MM.1S (cell line): ENCODE data around the gene MS4A1.

Source experiments
- DNase-seq: peaks from one replicate; pipeline ENCODE4 v3.0.0-alpha.2; 2015
- H2AFZ ChIP-seq: fragments of 300-600 bp; sonication (generic); 2 replicates; pipeline ENCODE4 v1.6.0; 2016; ENCODE audit warnings: antibody characterized with exemption, low read length
- H3F3A ChIP-seq: fragments of 300-600 bp; sonication (generic); 2 replicates; pipeline ENCODE4 v1.6.1; 2016; ENCODE audit warnings: mild to moderate bottlenecking, antibody characterized with exemption, low read length, moderate library complexity, mixed read lengths; ENCODE audit not compliant: insufficient read depth
- H3K27ac ChIP-seq: fragments of 300-600 bp; sonication (generic); 2 replicates; pipeline ENCODE4 v1.5.1; 2016; ENCODE audit warnings: mild to moderate bottlenecking, low read length
- H3K27me3 ChIP-seq: fragments of 300-600 bp; sonication (generic); replicated peaks from 2 replicates; pipeline ENCODE4 v1.6.0; 2016; ENCODE audit warnings: low read length; ENCODE audit not compliant: insufficient read depth
- H3K36me3 ChIP-seq: fragments of 300-600 bp; sonication (generic); replicated peaks from 2 replicates; pipeline ENCODE4 v1.6.1; 2016; ENCODE audit warnings: mild to moderate bottlenecking, low read length, mixed read lengths; ENCODE audit not compliant: insufficient read depth
- H3K4me1 ChIP-seq: fragments of 300-600 bp; sonication (generic); 2 replicates; pipeline ENCODE4 v1.6.1; 2016; ENCODE audit warnings: low read length, mixed read lengths
- H3K4me2 ChIP-seq: fragments of 300-600 bp; sonication (generic); 2 replicates; pipeline ENCODE4 v1.6.0; 2016; ENCODE audit warnings: low read depth, low read length
- H3K4me3 ChIP-seq: fragments of 300-600 bp; sonication (generic); 2 replicates; pipeline ENCODE4 v1.5.1; 2016; ENCODE audit warnings: low read length, mixed read lengths
- H3K79me2 ChIP-seq: fragments of 300-600 bp; sonication (generic); 2 replicates; pipeline ENCODE4 v1.6.1; 2016; ENCODE audit warnings: mixed run types, low read length, mixed read lengths
- H3K9ac ChIP-seq: fragments of 300-600 bp; sonication (generic); 2 replicates; pipeline ENCODE4 v1.6.1; 2016; ENCODE audit warnings: low read length, mixed read lengths
- H3K9me2 ChIP-seq: fragments of 300-600 bp; sonication (generic); replicated peaks from 2 replicates; pipeline ENCODE4 v1.6.1; 2016; ENCODE audit warnings: mild to moderate bottlenecking, low read length, mixed read lengths; ENCODE audit not compliant: insufficient read depth
- H3K9me3 ChIP-seq: fragments of 300-600 bp; sonication (generic); replicated peaks from 2 replicates; pipeline ENCODE4 v1.6.1; 2016; ENCODE audit warnings: mild to moderate bottlenecking, low read length, mixed read lengths; ENCODE audit not compliant: insufficient read depth
- H4K20me1 ChIP-seq: fragments of 300-600 bp; sonication (generic); 2 replicates; pipeline ENCODE4 v1.6.1; 2016; ENCODE audit warnings: mild to moderate bottlenecking, low read length, moderate library complexity, mixed read lengths; ENCODE audit not compliant: insufficient read depth
- CTCF ChIP-seq: fragments of 300-600 bp; sonication (generic); IDR thresholded peaks from 2 replicates; pipeline ENCODE4 v1.5.1; 2016; ENCODE audit warnings: antibody characterized with exemption, low read length, mixed read lengths
- EZH2 ChIP-seq: fragments of 300-600 bp; sonication (generic); optimal IDR thresholded peaks from 2 replicates; pipeline ENCODE3; 2017; ENCODE audit warnings: low read depth, mild to moderate bottlenecking, antibody characterized with exemption, low read length, mixed read lengths
- EZH2phosphoT487 ChIP-seq: fragments of 300-600 bp; sonication (generic); IDR thresholded peaks from 2 replicates; pipeline ENCODE4 v1.6.1; 2018; ENCODE audit warnings: antibody characterized with exemption, low read length

The MS4A1 gene

GRCh38 chr11:60428517-60428916 lies 27.1 kb upstream of the MS4A1 start:
- Histone ChIP-seq H3F3A (no peaks in the 10 kb centered on the region), H4K20me1 (no peaks in the 10 kb centered on the region), H3K79me2 (no peaks in the 10 kb centered on the region), H2AFZ (no peak overlapping the region), H3K4me2 (no peak overlapping the region), H3K27ac (no peak overlapping the region), H3K4me1 (no peaks in the 10 kb centered on the region), H3K4me3 (no peak overlapping the region), H3K27me3 (no peaks in the 10 kb centered on the region), H3K9ac (no peak overlapping the region), H3K36me3 (no peaks in the 10 kb centered on the region), H3K9me3 (no peaks in the 10 kb centered on the region), H3K9me2 (no peaks in the 10 kb centered on the region)
- TF ChIP-seq EZH2, result no peak
- TF ChIP-seq CTCF, result no peak
- no peak for TF ChIP-seq EZH2phosphoT487
- no peak for DNase-seq

GRCh38 chr11:60429272-60429671 lies 26.4 kb upstream of the MS4A1 start, which contains the start of gene MS4A5:
MS4A5 (plus strand) TSS chr11:60429572; CDS start chr11:60429675, 103 bp downstream.
- H3K4me2 ChIP-seq, result no peak within 1 kb of the TSS
- no peaks in the 10 kb centered on the region for H3K27me3 ChIP-seq
- no peak within 1 kb of the TSS for H3K4me3 ChIP-seq
- TF ChIP-seq CTCF (no peak), EZH2phosphoT487 (no peak), EZH2 (no peak)
- H2AFZ ChIP-seq, result no peak within 1 kb of the TSS
- H3K9me3 ChIP-seq, result no peaks in the 10 kb centered on the region
- DNase-seq, result no peak
- H3K36me3 ChIP-seq, result no peaks in the 10 kb centered on the region
- H3K27ac ChIP-seq, result no peak within 1 kb of the TSS
- H3K79me2 ChIP-seq, result no peaks in the 10 kb centered on the region
- no peaks in the 10 kb centered on the region for H3K9me2 ChIP-seq
- no peaks in the 10 kb centered on the region for H4K20me1 ChIP-seq
- no peaks in the 10 kb centered on the region for H3F3A ChIP-seq
- H3K4me1 ChIP-seq, result no peaks in the 10 kb centered on the region
- H3K9ac ChIP-seq, result no peak within 1 kb of the TSS

- Histone ChIP-seq H3K4me2 (no peak overlapping the region), H3K9ac (no peak overlapping the region), H3F3A (no peaks in the 10 kb centered on the region), H3K79me2 (no peaks in the 10 kb centered on the region), H3K4me3 (no peak overlapping the region), H2AFZ (no peak overlapping the region), H3K36me3 (no peaks in the 10 kb centered on the region), H3K4me1 (no peaks in the 10 kb centered on the region), H4K20me1 (no peaks in the 10 kb centered on the region), H3K9me2 (no peaks in the 10 kb centered on the region), H3K27ac (no peak overlapping the region), H3K9me3 (no peaks in the 10 kb centered on the region), H3K27me3 (no peaks in the 10 kb centered on the region)
- no peak for DNase-seq
- TF ChIP-seq EZH2phosphoT487, result no peak
- no peak for TF ChIP-seq CTCF
Observed at GRCh38 chr11:60431251-60431650, 24.4 kb upstream of the MS4A1 start.
